H9 (cell line): ENCODE data around the gene TERB1. TPM values are rescaled to one million over a fixed set of nuclear protein-coding genes. Genes with fewer than 3 reads are reported as not detected.

Source experiments
- DNase-seq: peaks from one replicate; pipeline ENCODE4 v3.0.0-alpha.2; 2017
- H2AFZ ChIP-seq: one replicate; pipeline ENCODE4 v1.6.1; 2013; ENCODE audit warnings: mild to moderate bottlenecking, low read length, control low read depth, moderate library complexity
- H2AK5ac ChIP-seq: 2 replicates; pipeline ENCODE4 v1.6.1; 2013; ENCODE audit warnings: low read length, control low read depth, mixed read lengths; ENCODE audit not compliant: insufficient read length
- H2BK120ac ChIP-seq: one replicate; pipeline ENCODE4 v1.6.1; 2013; ENCODE audit warnings: low read depth, mild to moderate bottlenecking, low read length, control low read depth, inconsistent platforms; ENCODE audit not compliant: poor library complexity, severe bottlenecking
- H2BK12ac ChIP-seq: 2 replicates; pipeline ENCODE4 v1.6.1; 2013; ENCODE audit warnings: low read length, control low read depth, mixed read lengths, low read depth; ENCODE audit not compliant: insufficient read length
- H2BK15ac ChIP-seq: 2 replicates; pipeline ENCODE4 v1.6.1; 2013; ENCODE audit warnings: low read depth, low read length, control low read depth
- H2BK20ac ChIP-seq: one replicate; pipeline ENCODE4 v1.6.1; 2013; ENCODE audit warnings: low read depth, mild to moderate bottlenecking, low read length, control low read depth, inconsistent platforms; ENCODE audit not compliant: poor library complexity, severe bottlenecking
- H2BK5ac ChIP-seq: 2 replicates; pipeline ENCODE4 v1.6.1; 2013; ENCODE audit warnings: low read length, control low read depth, mixed read lengths; ENCODE audit not compliant: insufficient read length
- H3K14ac ChIP-seq: 2 replicates; pipeline ENCODE4 v1.6.1; 2013; ENCODE audit warnings: low read length, control low read depth; ENCODE audit not compliant: insufficient read depth
- H3K18ac ChIP-seq: 2 replicates; pipeline ENCODE4 v1.6.1; 2013; ENCODE audit warnings: low read depth, mild to moderate bottlenecking, mixed read lengths, low read length, control low read depth; ENCODE audit not compliant: insufficient read length
- H3K23ac ChIP-seq: 2 replicates; pipeline ENCODE4 v1.6.1; 2013; ENCODE audit warnings: low read length, control low read depth, mixed read lengths, low read depth; ENCODE audit not compliant: insufficient read length
- H3K23me2 ChIP-seq: 2 replicates; pipeline ENCODE4 v1.6.1; 2013; ENCODE audit warnings: low read depth, mild to moderate bottlenecking, mixed read lengths, low read length, control low read depth; ENCODE audit not compliant: insufficient read length, poor library complexity, severe bottlenecking
- H3K27ac ChIP-seq: 2 replicates; pipeline ENCODE4 v1.5.1; 2013; ENCODE audit warnings: low read length, control low read depth, mixed read lengths, low read depth; ENCODE audit not compliant: insufficient read length
- H3K27me3 ChIP-seq: 2 replicates; pipeline ENCODE4 v1.6.1; 2013; ENCODE audit warnings: low read length, control low read depth, inconsistent platforms; ENCODE audit not compliant: insufficient read depth
- H3K4ac ChIP-seq: 2 replicates; pipeline ENCODE4 v1.6.1; 2013; ENCODE audit warnings: low read depth, mild to moderate bottlenecking, control low read depth, inconsistent platforms, low read length, moderate library complexity
- H3K4me1 ChIP-seq: 2 replicates; pipeline ENCODE4 v1.6.1; 2013; ENCODE audit warnings: low read length, control low read depth, inconsistent platforms; ENCODE audit not compliant: insufficient read depth
- H3K4me2 ChIP-seq: 2 replicates; pipeline ENCODE4 v1.6.1; 2013; ENCODE audit warnings: low read length, control low read depth, mixed read lengths; ENCODE audit not compliant: insufficient read length, insufficient read depth
- H3K56ac ChIP-seq: 2 replicates; pipeline ENCODE4 v1.6.1; 2013; ENCODE audit warnings: low read depth, mild to moderate bottlenecking, mixed read lengths, low read length, control low read depth; ENCODE audit not compliant: insufficient read length
- H3K79me1 ChIP-seq: 2 replicates; pipeline ENCODE4 v1.6.1; 2013; ENCODE audit warnings: low read depth, mild to moderate bottlenecking, moderate library complexity, low read length, control low read depth, inconsistent platforms; ENCODE audit not compliant: insufficient read depth, poor library complexity, severe bottlenecking
- H3K79me2 ChIP-seq: 2 replicates; pipeline ENCODE4 v1.6.1; 2013; ENCODE audit warnings: low read length, control low read depth, inconsistent platforms; ENCODE audit not compliant: insufficient read depth
- H3K9ac ChIP-seq: 2 replicates; pipeline ENCODE4 v1.6.1; 2013; ENCODE audit warnings: low read length, control low read depth, mixed read lengths; ENCODE audit not compliant: insufficient read length; ENCODE audit errors: extremely low read depth
- H3K9me3 ChIP-seq: one replicate; pipeline ENCODE4 v1.6.1; 2013; ENCODE audit warnings: low read depth, low read length, inconsistent platforms; ENCODE audit not compliant: control insufficient read depth
- H3T11ph ChIP-seq: one replicate; pipeline ENCODE4 v1.6.1; 2013; ENCODE audit warnings: mild to moderate bottlenecking, low read length, control low read depth, inconsistent platforms
- H4K20me1 ChIP-seq: one replicate; pipeline ENCODE4 v1.6.1; 2013; ENCODE audit not compliant: control insufficient read depth, insufficient read length, insufficient read depth
- H4K5ac ChIP-seq: 2 replicates; pipeline ENCODE4 v1.6.1; 2013; ENCODE audit warnings: low read depth, mild to moderate bottlenecking, mixed read lengths, low read length, control low read depth; ENCODE audit not compliant: insufficient read length
- H4K8ac ChIP-seq: replicated peaks from 2 replicates; pipeline ENCODE4 v1.6.1; 2013; ENCODE audit warnings: low read length, control low read depth, mixed read lengths, low read depth; ENCODE audit not compliant: insufficient read length
- H4K91ac ChIP-seq: 2 replicates; pipeline ENCODE4 v1.6.1; 2013; ENCODE audit warnings: low read depth, mild to moderate bottlenecking, moderate library complexity, mixed read lengths, low read length, control low read depth; ENCODE audit not compliant: insufficient read length
- H3K27ac Mint-ChIP-seq, 3 experiments: 2 replicates in 2 of 3; 3 replicates in 1 of 3; pipeline ENCODE4 v1.8.0; 2020 to 2021; ENCODE audit warnings: mixed read lengths in 3 of 3, mild to moderate bottlenecking in 1 of 3, moderate library complexity in 1 of 3
- H3K27me3 Mint-ChIP-seq: 2 replicates; pipeline ENCODE4 v1.8.0; 2021; ENCODE audit warnings: low read depth, mild to moderate bottlenecking, moderate library complexity, mixed read lengths
- H3K36me3 Mint-ChIP-seq, 3 experiments: 2 replicates in 2 of 3; 3 replicates in 1 of 3; pipeline ENCODE4 v1.8.0; 2020 to 2021; ENCODE audit warnings: low read depth in 3 of 3, mixed read lengths in 3 of 3; ENCODE audit not compliant: insufficient read depth in 1 of 3
- H3K4me1 Mint-ChIP-seq, 2 experiments: 2 replicates each; pipeline ENCODE4 v1.8.0; 2020; ENCODE audit warnings: mixed read lengths in 2 of 2
- H3K4me3 Mint-ChIP-seq, 2 experiments: 2 replicates in 1 of 2; 3 replicates in 1 of 2; pipeline ENCODE4 v1.8.0; 2020 to 2021; ENCODE audit warnings: mild to moderate bottlenecking in 2 of 2, mixed read lengths in 2 of 2, moderate library complexity in 1 of 2
- H3K9me3 Mint-ChIP-seq, 2 experiments: 2 replicates in 1 of 2; 3 replicates in 1 of 2; pipeline ENCODE4 v1.8.0; 2020; ENCODE audit warnings: mild to moderate bottlenecking in 2 of 2, mixed read lengths in 2 of 2, moderate library complexity in 1 of 2
- WGBS: extraction: QIAGEN DNeasy Blood & Tissue Kit; methylation state at CpG from one replicate; pipeline ENCODE4 v1.1.7; 2013; ENCODE audit warnings: missing lambda C conversion rate, low lambda C conversion rate, mixed read lengths; ENCODE audit not compliant: insufficient read length; ENCODE audit errors: extremely low coverage; 5-methylcytosine and 5-hydroxymethylcytosine counted together
- total RNA-seq: library from RNA; stranded (reverse); gene quantifications from 2 replicates; pipeline ENCODE4 v1.2.1, GENCODE V29; 2021
- TF ChIP-seq, protein P1 (sequence below): fragments of 200-600 bp; sonication (generic); conservative IDR thresholded peaks from 3 replicates; pipeline ENCODE4 v1.8.0; 2021; ENCODE audit warnings: antibody characterized with exemption, mild to moderate bottlenecking

The TERB1 gene
- total RNA-seq, 1 experiment from 2014 or later, result not detected

DNA sequence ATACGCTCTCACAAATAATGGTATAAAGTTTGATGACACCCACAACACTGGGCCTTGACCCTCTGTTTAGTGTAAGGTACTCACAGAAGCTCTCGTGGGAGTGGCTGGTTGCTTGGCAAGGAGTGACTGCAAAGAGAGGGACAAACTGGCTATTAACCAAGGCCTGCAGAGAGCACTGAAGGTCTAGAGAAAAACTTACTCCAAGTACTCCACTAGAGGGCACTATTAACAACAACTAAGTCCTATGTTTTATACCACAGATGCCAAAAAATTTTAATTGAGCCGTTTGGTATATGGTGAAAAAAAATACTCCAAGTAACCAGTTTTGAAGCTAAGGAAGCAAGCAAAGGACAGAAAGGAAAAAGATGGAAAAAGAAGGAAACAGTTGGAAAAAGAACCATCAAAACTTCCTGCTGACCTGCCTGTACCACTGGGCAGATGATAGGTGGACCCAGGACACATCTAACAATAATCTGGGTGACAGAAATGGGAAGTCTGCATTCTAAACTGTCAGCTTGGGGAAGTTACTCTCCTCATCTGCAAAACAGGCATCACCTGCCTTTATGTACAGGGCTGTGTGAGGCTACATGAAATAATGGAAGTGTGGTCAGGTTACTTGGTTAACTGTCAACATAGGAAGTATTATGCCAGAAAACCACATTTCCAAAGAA is 73.1 kb downstream of the TERB1 start:
- Histone ChIP-seq H2BK120ac (no peak overlapping the region), H2BK15ac (no peak overlapping the region), H3K4me1 (peaks cover 11% of the 10 kb centered on the region), H3K27ac (peak overlapping the region; percentile 21), H3K9me3 (no peaks in the 10 kb centered on the region), H3K79me2 (no peaks in the 10 kb centered on the region), H2AFZ (no peak overlapping the region), H2BK5ac (no peak overlapping the region), H4K5ac (no peak overlapping the region), H3T11ph (no peak overlapping the region), H3K23me2 (no peaks in the 10 kb centered on the region), H2BK20ac (no peak overlapping the region), H3K4me2 (no peak overlapping the region), H3K27me3 (no peaks in the 10 kb centered on the region), H3K79me1 (no peaks in the 10 kb centered on the region), H3K18ac (no peak overlapping the region), H2BK12ac (no peak overlapping the region), H3K56ac (no peak overlapping the region), H2AK5ac (no peak overlapping the region), H4K20me1 (no peaks in the 10 kb centered on the region), H4K91ac (no peak overlapping the region), H3K23ac (no peak overlapping the region), H3K14ac (no peak overlapping the region), H3K4ac (no peak overlapping the region), H4K8ac (no peak overlapping the region), H3K9ac (no peak overlapping the region)
- TF ChIP-seq, protein P1, sequence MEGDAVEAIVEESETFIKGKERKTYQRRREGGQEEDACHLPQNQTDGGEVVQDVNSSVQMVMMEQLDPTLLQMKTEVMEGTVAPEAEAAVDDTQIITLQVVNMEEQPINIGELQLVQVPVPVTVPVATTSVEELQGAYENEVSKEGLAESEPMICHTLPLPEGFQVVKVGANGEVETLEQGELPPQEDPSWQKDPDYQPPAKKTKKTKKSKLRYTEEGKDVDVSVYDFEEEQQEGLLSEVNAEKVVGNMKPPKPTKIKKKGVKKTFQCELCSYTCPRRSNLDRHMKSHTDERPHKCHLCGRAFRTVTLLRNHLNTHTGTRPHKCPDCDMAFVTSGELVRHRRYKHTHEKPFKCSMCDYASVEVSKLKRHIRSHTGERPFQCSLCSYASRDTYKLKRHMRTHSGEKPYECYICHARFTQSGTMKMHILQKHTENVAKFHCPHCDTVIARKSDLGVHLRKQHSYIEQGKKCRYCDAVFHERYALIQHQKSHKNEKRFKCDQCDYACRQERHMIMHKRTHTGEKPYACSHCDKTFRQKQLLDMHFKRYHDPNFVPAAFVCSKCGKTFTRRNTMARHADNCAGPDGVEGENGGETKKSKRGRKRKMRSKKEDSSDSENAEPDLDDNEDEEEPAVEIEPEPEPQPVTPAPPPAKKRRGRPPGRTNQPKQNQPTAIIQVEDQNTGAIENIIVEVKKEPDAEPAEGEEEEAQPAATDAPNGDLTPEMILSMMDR, result peak; percentile 76
- peaks cover 55 to 93% (median 92%) of the 10 kb centered on the region in 3 experiments for H3K36me3 Mint-ChIP-seq
- no peak overlapping the region for H3K4me3 Mint-ChIP-seq
- peak overlapping the region; percentile 71 to 95 (median 80); a peak in 5 of 7 replicates for H3K27ac Mint-ChIP-seq
- peaks cover 34 to 39% of the 10 kb centered on the region in 2 experiments for H3K4me1 Mint-ChIP-seq
- H3K9me3 Mint-ChIP-seq, result no peaks in the 10 kb centered on the region
- no peak for DNase-seq
- no peaks in the 10 kb centered on the region for H3K27me3 Mint-ChIP-seq
- WGBS, result no CpG with 5 or more reads among the region's 3 CpGs
